Measurements from ENCODE around the gene NPM1.

Gene NPM1

GRCh38 chr5:171451421-171451820 is 63.8 kb downstream of the NPM1 start:
- H3K27me3 Mint-ChIP-seq: peaks cover 52% of the 10 kb centered on the region
- intact Hi-C loops (cut with micrococcal nuclease): no loop called here
- no peaks in the 10 kb centered on the region for H3K9me3 Mint-ChIP-seq
- peaks cover 6% of the 10 kb centered on the region for H3K4me1 Mint-ChIP-seq (ENCODE audit: low read depth)
- no peak overlapping the region for H3K27ac Mint-ChIP-seq
- H3K36me3 Mint-ChIP-seq (ENCODE audit: low read depth): no peaks in the 10 kb centered on the region
- H3K4me3 Mint-ChIP-seq: peak overlapping the region; percentile 61

- peaks cover 6% of the 10 kb centered on the region for H3K4me1 Mint-ChIP-seq (ENCODE audit: low read depth)
- intact Hi-C loops (cut with micrococcal nuclease): no loop called here
- no peaks in the 10 kb centered on the region for H3K9me3 Mint-ChIP-seq
- peaks cover 47% of the 10 kb centered on the region for H3K27me3 Mint-ChIP-seq
- H3K27ac Mint-ChIP-seq: no peak overlapping the region
- H3K4me3 Mint-ChIP-seq: no peak overlapping the region
- no peaks in the 10 kb centered on the region for H3K36me3 Mint-ChIP-seq (ENCODE audit: low read depth)
Observed at GRCh38 chr5:171453056-171453725, 65.5 kb downstream of the NPM1 start.

- no peaks in the 10 kb centered on the region for H3K9me3 Mint-ChIP-seq
- H3K27me3 Mint-ChIP-seq: peaks cover 40% of the 10 kb centered on the region
- H3K4me3 Mint-ChIP-seq: no peak overlapping the region
- H3K27ac Mint-ChIP-seq: no peak overlapping the region
- intact Hi-C loops (cut with micrococcal nuclease): no loop called here
- H3K4me1 Mint-ChIP-seq (ENCODE audit: low read depth): peaks cover 6% of the 10 kb centered on the region
- no peaks in the 10 kb centered on the region for H3K36me3 Mint-ChIP-seq (ENCODE audit: low read depth)
Observed at GRCh38 chr5:171453988-171454387, 66.3 kb downstream of the NPM1 start.

GRCh38 chr5:171454549-171454948 is 66.9 kb downstream of the NPM1 start:
- H3K27me3 Mint-ChIP-seq: peaks cover 39% of the 10 kb centered on the region

GRCh38 chr5:171455522-171455921 is 67.9 kb downstream of the NPM1 start:
- intact Hi-C loops (cut with micrococcal nuclease): no loop called here
- no peaks in the 10 kb centered on the region for H3K9me3 Mint-ChIP-seq
- H3K4me1 Mint-ChIP-seq (ENCODE audit: low read depth): peaks cover 6% of the 10 kb centered on the region
- no peak overlapping the region for H3K27ac Mint-ChIP-seq
- no peaks in the 10 kb centered on the region for H3K36me3 Mint-ChIP-seq (ENCODE audit: low read depth)
- H3K4me3 Mint-ChIP-seq: no peak overlapping the region
- H3K27me3 Mint-ChIP-seq: peaks cover 36% of the 10 kb centered on the region

More at GRCh38 chr5:171454549-171454948, 66.9 kb downstream of the NPM1 start:
- Mint-ChIP-seq H3K4me3 (no peak overlapping the region), H3K4me1 (ENCODE audit: low read depth) (peaks cover 6% of the 10 kb centered on the region), H3K27ac (no peak overlapping the region), H3K9me3 (no peaks in the 10 kb centered on the region), H3K36me3 (ENCODE audit: low read depth) (no peaks in the 10 kb centered on the region)
- intact Hi-C loops (cut with micrococcal nuclease): no loop called here

GRCh38 chr5:171457208-171457981 is 69.7 kb downstream of the NPM1 start:
- Mint-ChIP-seq H3K9me3 (no peaks in the 10 kb centered on the region), H3K4me3 (no peak overlapping the region), H3K27me3 (peaks cover 23% of the 10 kb centered on the region), H3K27ac (no peak overlapping the region), H3K36me3 (ENCODE audit: low read depth) (no peaks in the 10 kb centered on the region), H3K4me1 (ENCODE audit: low read depth) (no peaks in the 10 kb centered on the region)
- intact Hi-C loops (cut with micrococcal nuclease): no loop called here

GRCh38 chr5:171459839-171460238 is 72.2 kb downstream of the NPM1 start:
- Mint-ChIP-seq H3K4me1 (ENCODE audit: low read depth) (no peaks in the 10 kb centered on the region), H3K4me3 (no peak overlapping the region), H3K9me3 (no peaks in the 10 kb centered on the region), H3K27me3 (peaks cover 8% of the 10 kb centered on the region), H3K36me3 (ENCODE audit: low read depth) (no peaks in the 10 kb centered on the region), H3K27ac (no peak overlapping the region)
- intact Hi-C loops (cut with micrococcal nuclease): no loop called here
